GM12872 (cell line): ENCODE measurements around the gene DEPDC5.

Experiments
- CTCF ChIP-seq: IDR thresholded peaks from 3 replicates; pipeline ENCODE4 v1.5.1; 2011; ENCODE audit warnings: low read depth, mild to moderate bottlenecking, low read length, moderate library complexity; ENCODE audit not compliant: insufficient read depth

Gene DEPDC5

DNA sequence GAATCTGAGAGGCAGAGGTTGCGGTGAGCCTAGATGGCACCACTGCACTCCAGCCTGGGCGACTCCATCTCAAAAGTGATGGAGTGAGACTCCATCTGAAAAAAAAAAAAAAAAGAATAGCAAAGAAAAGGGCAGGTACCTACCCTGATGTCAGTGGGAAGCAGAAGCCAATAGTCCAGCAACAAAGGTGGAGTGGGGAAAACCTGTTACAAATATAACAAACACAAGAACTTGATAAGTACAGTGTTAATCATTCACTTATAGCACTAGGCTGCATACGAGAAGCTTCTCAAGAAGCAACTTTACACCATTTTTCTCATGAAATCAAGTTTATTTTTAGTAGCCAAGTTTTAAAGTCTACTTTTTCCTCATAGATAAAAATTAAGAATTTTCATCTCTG is 128.0 kb downstream of the DEPDC5 start:
- no peak for TF ChIP-seq CTCF

DNA sequence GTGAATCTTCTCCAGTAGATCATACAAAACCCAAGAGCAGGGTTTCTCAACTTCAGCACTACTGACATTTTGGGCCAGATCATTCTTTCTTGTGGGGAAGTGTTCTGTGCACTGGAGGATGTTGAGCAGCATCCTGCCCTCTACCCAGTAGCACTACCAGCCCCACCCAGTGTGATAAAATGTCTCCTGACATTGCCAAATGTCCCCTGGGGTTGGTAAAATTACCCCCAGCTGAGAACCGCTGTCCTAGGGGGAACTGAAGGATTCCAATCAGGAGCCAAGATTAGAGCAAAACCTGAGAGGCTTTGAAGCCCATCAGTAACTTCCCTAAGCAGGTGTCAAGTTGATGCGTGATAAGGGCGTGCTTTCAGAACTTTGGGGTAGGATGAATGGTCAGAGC is 129.2 kb downstream of the DEPDC5 start:
- TF ChIP-seq CTCF, result no peak

DNA sequence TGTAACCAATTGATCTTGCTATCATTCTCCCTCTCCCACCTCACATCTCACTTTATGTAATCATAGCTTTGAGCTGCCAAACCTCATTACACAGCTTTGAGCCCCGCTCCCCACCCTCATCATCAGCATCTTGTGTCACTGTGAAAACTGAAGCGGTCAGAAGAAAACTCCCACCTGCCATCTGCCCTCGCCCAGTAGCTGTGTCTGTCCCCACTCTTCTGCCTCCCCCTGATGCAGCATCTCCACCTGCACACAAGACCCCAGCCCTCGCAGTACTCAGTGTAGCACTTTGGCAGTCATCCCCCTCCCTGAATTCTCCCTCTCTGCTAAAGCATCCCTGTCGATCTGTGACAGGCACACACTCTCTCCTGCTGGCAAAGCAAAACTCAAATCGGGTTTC is 130.2 kb downstream of the DEPDC5 start:
- no peak for TF ChIP-seq CTCF

GRCh38 chr22:31891366-31892079 is 137.7 kb downstream of the DEPDC5 start:
- no peak for TF ChIP-seq CTCF

- TF ChIP-seq CTCF, result no peak
Measured at GRCh38 chr22:31892080-31892433, 138.2 kb downstream of the DEPDC5 start.

DNA sequence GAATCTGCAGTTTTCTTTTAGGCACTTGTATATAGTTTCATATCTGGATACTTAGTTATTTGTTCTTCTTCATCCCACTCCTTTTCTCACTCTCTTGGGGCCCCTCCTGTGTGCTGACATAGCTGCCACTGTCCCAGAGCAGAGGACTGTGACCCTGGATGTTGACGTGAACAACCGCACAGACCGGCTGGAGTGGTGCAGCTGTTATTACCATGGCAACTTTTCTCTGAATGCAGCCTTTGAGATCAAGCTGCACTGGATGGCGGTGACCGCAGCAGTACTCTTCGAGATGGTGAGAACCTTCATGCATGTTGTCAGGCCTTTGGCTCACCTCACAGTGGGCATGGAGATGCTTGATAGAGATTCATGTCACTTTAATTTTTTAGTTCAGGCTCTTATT is 139.6 kb downstream of the DEPDC5 start:
- no peak for TF ChIP-seq CTCF

DNA sequence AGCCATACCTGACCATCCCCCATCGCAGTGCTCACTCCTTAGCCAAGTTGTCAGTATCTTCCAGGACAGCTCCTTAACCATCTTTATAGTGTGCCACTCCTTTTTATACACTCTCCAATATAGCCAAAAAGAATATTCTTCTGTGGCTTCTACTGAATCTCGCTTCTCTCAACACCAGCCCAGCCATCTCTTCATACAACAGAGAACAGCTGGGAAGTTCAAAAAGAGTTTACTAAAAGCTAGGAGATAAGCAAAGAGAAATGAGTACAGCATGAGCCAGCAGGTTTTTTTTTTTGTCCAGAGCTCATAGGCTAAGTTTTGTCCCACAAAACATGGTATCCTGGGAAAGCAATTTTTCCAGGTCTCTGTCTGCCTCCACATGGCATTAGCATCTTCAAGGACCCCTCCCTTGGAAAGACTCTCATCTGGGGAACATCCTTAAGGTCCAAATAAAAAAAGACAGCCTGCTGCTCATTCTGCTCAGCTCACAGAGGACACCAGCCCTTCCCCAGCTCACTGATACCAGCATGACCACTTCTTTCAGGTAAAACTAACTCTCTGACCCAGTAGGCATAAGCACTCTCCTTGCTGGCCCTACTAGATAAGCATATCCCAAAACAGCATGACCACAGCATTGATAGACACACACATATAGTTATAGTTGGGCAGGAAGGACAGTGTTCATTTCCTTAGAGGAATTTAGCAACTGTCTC is 141.7 kb downstream of the DEPDC5 start:
- no peak for TF ChIP-seq CTCF
